Gastroesophageal sphincter (tissue), 3 donors: ENCODE results near the gene ST3GAL2.

ENCODE experiments used
- CTCF ChIP-seq, 4 experiments: fragments of 200-600 bp in 2 of 4; fragments of 450-650 bp in 2 of 4; sonication (generic) in 1 of 4; IDR thresholded peaks; one replicate each; pipeline ENCODE4 v1.5.1; 2017 to 2019; ENCODE audit warnings: antibody characterized with exemption in 4 of 4, mild to moderate bottlenecking in 2 of 4, moderate library complexity in 2 of 4
- POLR2AphosphoS5 ChIP-seq: sonication (generic); formaldehyde crosslinking; IDR thresholded peaks from one replicate; pipeline ENCODE4 v1.6.1; 2017; ENCODE audit warnings: antibody characterized with exemption

- no peak for TF ChIP-seq POLR2AphosphoS5
- TF ChIP-seq CTCF (IDR thresholded peaks at IDR 0.05), result no peak
Measured at GRCh38 chr16:70444249-70445063, 5.6 kb upstream of the ST3GAL2 start.
